PC-3 (cell line): Measurements from ENCODE around the gene RPL35.

Source experiments
- CTCF ChIP-seq: fragments of 300-600 bp; sonication (generic); conservative IDR thresholded peaks from 2 replicates; pipeline ENCODE4 v1.5.1; 2017; ENCODE audit warnings: antibody characterized with exemption, low read depth, mild to moderate bottlenecking, low read length
- EZH2 ChIP-seq: fragments of 300-600 bp; sonication (generic); IDR thresholded peaks from one replicate; pipeline ENCODE4 v1.6.1; 2017; ENCODE audit warnings: antibody characterized with exemption, mild to moderate bottlenecking, low read length; ENCODE audit not compliant: unreplicated experiment
- EZH2phosphoT487 ChIP-seq: fragments of 300-600 bp; sonication (generic); IDR thresholded peaks from 2 replicates; pipeline ENCODE4 v1.6.1; 2018; ENCODE audit warnings: mild to moderate bottlenecking, antibody characterized with exemption, low read length, borderline replicate concordance

- TF ChIP-seq CTCF, result no peak
- TF ChIP-seq EZH2phosphoT487, result no peak
- no peak for TF ChIP-seq EZH2
Observed at GRCh38 chr9:124853605-124854143, 8.1 kb downstream of the RPL35 start.
